Kidney epithelial cell (primary cell): ENCODE results near the gene ZNF43. TPM values are rescaled to one million over a fixed set of nuclear protein-coding genes. Genes with fewer than 3 reads are reported as not detected.
"Not testable (repeated sequence)": the region's sequence is repeated elsewhere in the genome, so short reads cannot be mapped to it uniquely, and the experiment has no call there.

Experiments
- DNase-seq: peaks from one replicate; pipeline ENCODE4 v3.0.0-alpha.2; 2010; ENCODE audit warnings: low read depth
- H3K27me3 ChIP-seq: 2 replicates; pipeline ENCODE4 v1.6.0; 2011; ENCODE audit warnings: low read length; ENCODE audit not compliant: control insufficient read depth, insufficient read depth
- H3K36me3 ChIP-seq: 2 replicates; pipeline ENCODE4 v1.5.1; 2011; ENCODE audit warnings: low read length; ENCODE audit not compliant: control insufficient read depth, insufficient read depth
- H3K4me3 ChIP-seq: 2 replicates; pipeline ENCODE4 v1.5.1; 2011; ENCODE audit warnings: low read depth, mild to moderate bottlenecking, control low read depth, low read length
- total RNA-seq: library from RNA; depleted of rRNA; stranded (reverse); fragments of >200 nt; gene quantifications from 2 replicates; pipeline ENCODE4 v1.2.3, GENCODE V29; 2015
- TF ChIP-seq, protein P1 (sequence below): IDR thresholded peaks from 2 replicates; pipeline ENCODE4 v1.5.1; 2011; ENCODE audit warnings: mild to moderate bottlenecking, moderate library complexity, low read length, control low read depth, inconsistent platforms; ENCODE audit not compliant: insufficient read depth, poor library complexity, severe bottlenecking

The ZNF43 gene
- 6.2 and 8.3 TPM in 2 replicates for total RNA-seq

DNA sequence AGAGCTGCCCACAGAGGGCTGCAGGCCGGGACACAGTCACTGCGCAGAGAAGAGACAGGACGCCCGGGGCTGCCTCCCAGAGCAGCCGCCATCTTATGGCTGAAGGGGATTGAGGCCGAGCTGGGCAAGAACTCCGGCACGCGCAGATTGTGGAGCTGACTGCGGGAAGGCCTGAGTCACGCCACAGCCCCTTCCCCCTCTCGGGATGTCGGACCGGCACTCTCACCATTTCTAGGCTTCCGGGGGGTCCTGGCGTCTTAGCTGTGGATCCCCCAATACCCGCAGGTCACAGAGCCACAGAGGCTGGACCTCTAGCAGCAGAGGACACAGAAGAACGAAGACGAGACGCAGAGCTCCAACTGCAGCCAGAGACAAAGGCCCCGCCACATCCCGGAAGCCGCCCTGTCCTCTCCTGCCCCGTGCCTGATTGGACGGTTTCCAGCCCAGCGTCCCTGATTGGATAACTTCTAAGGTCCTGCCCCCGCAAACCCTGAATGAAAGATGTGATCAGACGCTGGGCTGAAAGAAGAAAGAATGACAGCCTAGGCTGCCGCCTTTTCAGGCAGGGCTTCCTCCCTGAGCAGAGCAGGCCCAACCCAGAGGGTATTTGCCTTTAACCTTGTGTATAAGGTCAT lies at the start of gene ZNF43:
Gene ZNF43 (minus strand): TSS at position 373 of the 635 bp plus-strand sequence. CDS start 144 bp downstream, at position 229.
- TF ChIP-seq, protein P1, sequence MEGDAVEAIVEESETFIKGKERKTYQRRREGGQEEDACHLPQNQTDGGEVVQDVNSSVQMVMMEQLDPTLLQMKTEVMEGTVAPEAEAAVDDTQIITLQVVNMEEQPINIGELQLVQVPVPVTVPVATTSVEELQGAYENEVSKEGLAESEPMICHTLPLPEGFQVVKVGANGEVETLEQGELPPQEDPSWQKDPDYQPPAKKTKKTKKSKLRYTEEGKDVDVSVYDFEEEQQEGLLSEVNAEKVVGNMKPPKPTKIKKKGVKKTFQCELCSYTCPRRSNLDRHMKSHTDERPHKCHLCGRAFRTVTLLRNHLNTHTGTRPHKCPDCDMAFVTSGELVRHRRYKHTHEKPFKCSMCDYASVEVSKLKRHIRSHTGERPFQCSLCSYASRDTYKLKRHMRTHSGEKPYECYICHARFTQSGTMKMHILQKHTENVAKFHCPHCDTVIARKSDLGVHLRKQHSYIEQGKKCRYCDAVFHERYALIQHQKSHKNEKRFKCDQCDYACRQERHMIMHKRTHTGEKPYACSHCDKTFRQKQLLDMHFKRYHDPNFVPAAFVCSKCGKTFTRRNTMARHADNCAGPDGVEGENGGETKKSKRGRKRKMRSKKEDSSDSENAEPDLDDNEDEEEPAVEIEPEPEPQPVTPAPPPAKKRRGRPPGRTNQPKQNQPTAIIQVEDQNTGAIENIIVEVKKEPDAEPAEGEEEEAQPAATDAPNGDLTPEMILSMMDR: no peak
- no peaks in the 10 kb centered on the region for H3K27me3 ChIP-seq

DNA sequence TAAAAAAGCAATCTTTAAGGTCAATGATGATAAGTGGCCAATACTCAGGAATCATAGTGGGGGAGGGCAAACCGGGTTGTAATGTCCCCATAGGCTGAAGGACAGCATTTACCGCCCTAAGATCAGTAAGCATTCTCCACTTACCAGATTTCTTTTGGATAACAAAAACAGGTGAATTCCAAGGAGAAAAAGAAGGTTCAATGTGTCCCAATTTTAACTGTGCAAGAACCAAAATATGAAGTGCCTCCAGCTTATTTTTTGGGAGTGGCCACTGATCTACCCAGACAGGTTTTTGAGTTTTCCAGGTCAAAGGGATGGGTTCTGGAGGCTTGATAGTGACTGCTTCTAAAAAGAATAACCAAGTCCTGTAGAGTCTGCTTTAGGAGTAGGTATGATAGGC lies 49.5 kb upstream of the ZNF43 start:
- not testable (repeated sequence) for DNase-seq, H3K36me3 ChIP-seq, H3K4me3 ChIP-seq, H3K27me3 ChIP-seq

More for the DNA sequence above, at the start of gene ZNF43:
- Histone ChIP-seq H3K36me3 (peaks cover 4% of the 10 kb centered on the region), H3K4me3 (peak within 1 kb of the TSS; percentile 67)
- peak; percentile 64 for DNase-seq

DNA sequence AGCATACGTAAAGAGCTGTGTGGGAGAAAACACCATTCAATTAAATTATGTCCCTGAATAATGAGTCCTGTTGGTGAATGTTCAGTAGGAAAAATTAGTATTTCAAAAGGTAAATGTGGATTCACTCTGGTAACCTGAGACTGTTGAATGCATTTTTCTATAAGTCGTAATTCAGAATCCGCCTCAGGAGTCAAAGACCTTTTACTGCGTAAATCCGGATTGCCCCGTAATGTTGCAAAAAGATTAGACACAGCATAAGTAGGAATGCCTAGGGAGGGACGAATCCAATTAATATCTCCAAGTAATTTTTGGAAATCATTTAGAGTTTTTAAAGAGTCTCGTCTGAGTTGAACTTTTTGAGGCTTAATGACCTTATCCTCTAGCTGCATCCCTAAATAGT lies 48.8 kb upstream of the ZNF43 start:
- not testable (repeated sequence) for DNase-seq

DNA sequence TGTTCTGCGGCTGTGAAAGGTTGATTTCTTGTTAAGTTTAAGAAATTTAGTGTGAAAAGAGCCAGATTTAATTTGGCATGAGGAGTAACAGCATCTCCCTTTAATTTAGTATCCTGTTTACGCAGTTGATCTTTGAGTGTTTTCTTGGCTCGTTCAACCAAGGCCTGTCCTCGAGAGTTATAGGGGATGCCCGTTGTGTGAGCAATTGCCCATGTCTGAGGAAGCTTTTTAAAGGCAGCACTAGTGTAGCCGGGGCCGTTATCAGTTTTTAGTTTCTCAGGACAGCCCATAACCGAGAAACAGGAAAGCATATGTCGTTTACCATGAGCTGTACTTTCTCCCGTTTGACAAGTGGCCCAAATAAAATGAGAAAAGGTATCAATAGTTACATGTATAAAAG lies 47.5 kb upstream of the ZNF43 start:
- Histone ChIP-seq H3K36me3 (no peaks in the 10 kb centered on the region), H3K4me3 (no peak overlapping the region), H3K27me3 (no peaks in the 10 kb centered on the region)
- TF ChIP-seq, protein P1: no peak
- no peak for DNase-seq

More for the DNA sequence above, 48.8 kb upstream of the ZNF43 start:
- not testable (repeated sequence) for H3K27me3 ChIP-seq, H3K4me3 ChIP-seq, H3K36me3 ChIP-seq

DNA sequence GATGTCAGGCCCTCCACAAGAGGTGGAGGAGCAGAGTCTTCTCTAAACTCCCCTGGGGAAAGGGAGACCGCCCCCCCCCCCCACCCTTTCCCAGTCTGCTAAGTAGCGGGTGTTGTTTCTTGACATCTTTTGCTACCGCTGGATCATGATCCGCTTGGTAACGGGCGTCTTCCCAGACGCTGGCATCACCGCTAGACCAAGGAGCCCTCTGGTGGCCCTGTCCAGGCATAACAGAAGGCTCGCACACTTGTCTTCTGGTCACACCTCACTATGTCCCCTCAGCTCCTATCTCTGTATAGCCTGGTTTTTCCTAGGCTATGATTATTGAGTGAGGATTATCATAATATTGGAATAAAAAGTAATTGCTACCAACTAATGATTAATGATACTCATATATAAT lies 44.8 kb upstream of the ZNF43 start:
- H3K27me3 ChIP-seq, H3K36me3 ChIP-seq, DNase-seq, H3K4me3 ChIP-seq: not testable (repeated sequence)

DNA sequence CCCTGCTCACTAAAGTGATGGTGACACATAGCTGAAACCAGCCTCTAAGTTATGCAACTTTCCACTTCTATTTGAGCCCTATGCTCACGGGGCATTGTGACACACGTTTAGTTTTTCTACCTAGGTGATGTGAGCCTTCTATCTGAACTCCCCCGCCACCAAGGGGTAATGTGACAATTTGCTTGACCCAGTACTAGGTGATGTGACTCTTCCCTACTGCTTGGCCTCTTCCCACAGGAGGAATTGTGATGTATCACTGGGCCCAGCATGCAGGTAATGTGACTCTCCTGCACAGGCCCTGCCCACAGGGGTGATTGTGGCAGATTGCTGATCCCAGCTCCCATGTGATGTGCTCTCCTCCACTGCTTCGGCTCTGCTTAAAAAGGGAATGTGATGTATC lies 42.7 kb upstream of the ZNF43 start:
- DNase-seq: no peak
- TF ChIP-seq, protein P1: no peak
- no peaks in the 10 kb centered on the region for H3K27me3 ChIP-seq
- H3K36me3 ChIP-seq: no peaks in the 10 kb centered on the region
- H3K4me3 ChIP-seq: no peak overlapping the region

DNA sequence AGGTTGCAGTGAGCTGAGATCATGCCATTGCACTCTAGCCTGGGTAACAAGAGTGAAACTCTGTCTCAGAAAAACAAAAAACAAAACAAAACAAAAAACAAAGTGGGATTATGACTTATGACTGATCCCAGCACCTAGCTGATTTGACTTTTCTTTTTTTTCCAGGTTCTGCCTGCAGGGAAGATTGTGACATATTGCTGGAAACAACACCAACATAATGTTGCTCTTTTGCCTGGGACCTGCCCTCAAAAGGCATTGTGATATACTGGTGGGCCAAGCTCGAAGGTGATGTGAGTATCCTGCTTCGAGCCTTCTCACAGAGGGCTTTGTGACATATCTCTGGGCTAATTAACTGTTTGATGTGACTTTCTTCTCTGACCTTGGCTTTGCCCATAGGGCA lies 42.0 kb upstream of the ZNF43 start:
- DNase-seq: no peak
- no peaks in the 10 kb centered on the region for H3K36me3 ChIP-seq
- TF ChIP-seq, protein P1: no peak
- no peaks in the 10 kb centered on the region for H3K27me3 ChIP-seq
- no peak overlapping the region for H3K4me3 ChIP-seq

DNA sequence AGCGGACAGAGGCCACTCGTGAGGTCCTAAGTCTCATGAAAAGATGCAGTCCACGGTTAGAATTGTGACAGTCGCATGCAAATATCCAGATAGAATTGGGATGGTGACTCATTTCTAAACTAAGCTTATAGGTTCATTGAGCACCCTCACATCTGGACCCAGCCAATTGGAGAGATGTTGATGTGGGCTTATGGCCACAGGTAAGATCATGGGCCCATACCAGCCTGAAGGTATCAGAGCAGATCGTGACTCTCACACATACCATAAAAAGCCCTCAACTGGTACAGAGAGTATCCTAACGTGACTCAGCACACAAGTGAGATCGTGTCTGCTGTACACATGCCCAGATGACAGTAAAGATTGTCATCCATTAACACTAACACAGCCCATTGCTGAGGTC lies 40.6 kb upstream of the ZNF43 start:
- H3K36me3 ChIP-seq, H3K27me3 ChIP-seq, H3K4me3 ChIP-seq, DNase-seq: not testable (repeated sequence)
